CD4-positive, CD25-positive, alpha-beta regulatory T cell (primary cell): Measurements from ENCODE around the gene LRRC28. TPM values are rescaled to one million over a fixed set of nuclear protein-coding genes. Genes with fewer than 3 reads are reported as not detected.
A peak's percentile ranks its signal among the peaks of the same experiment; 100 is the strongest.
"Not testable (repeated sequence)": the region's sequence is repeated elsewhere in the genome, so short reads cannot be mapped to it uniquely, and the experiment has no call there.

Experiments
- ATAC-seq, 2 donors: fragments of 150-1000 bp; cut with Tn5 transposase; one replicate each; pipeline ENCODE4 v1.10.0; 2021; ENCODE audit warnings: low read depth in 2 of 2, moderate number of reproducible peaks in 2 of 2, moderate library complexity in 1 of 2
- DNase-seq, 3 donors: peaks; one replicate each; pipeline versions ENCODE4 v3.0.0 to v3.0.0-alpha.2; 2012 to 2022; ENCODE audit warnings: mixed read lengths in 1 of 3
- H3K27ac ChIP-seq: one replicate; pipeline ENCODE4 v1.7.0; 2013; ENCODE audit warnings: mild to moderate bottlenecking, low read length; ENCODE audit not compliant: insufficient read depth, poor library complexity, severe bottlenecking
- H3K27me3 ChIP-seq: one replicate; pipeline ENCODE4 v1.7.0; 2013; ENCODE audit warnings: low read length; ENCODE audit not compliant: control insufficient read depth, insufficient read depth
- H3K36me3 ChIP-seq: one replicate; pipeline ENCODE4 v1.7.0; 2013; ENCODE audit warnings: mild to moderate bottlenecking, low read length, moderate library complexity; ENCODE audit not compliant: control insufficient read depth, insufficient read depth
- H3K4me1 ChIP-seq: 2 replicates; pipeline ENCODE4 v1.7.0; 2013; ENCODE audit warnings: mild to moderate bottlenecking, low read length; ENCODE audit not compliant: insufficient read depth, control insufficient read depth, poor library complexity, severe bottlenecking
- H3K4me3 ChIP-seq: one replicate; pipeline ENCODE4 v1.7.0; 2013; ENCODE audit warnings: low read depth, mild to moderate bottlenecking, low read length, moderate library complexity
- H3K9me3 ChIP-seq, 2 experiments: 1 replicate in 1 of 2; 2 replicates in 1 of 2; pipeline ENCODE4 v1.7.0; 2013; ENCODE audit warnings: low read length in 2 of 2, mild to moderate bottlenecking in 1 of 2, moderate library complexity in 1 of 2; ENCODE audit not compliant: control insufficient read depth in 2 of 2
- H3K27ac Mint-ChIP-seq, 3 donors: one replicate each; pipeline ENCODE4 v1.8.0; 2020 to 2022; ENCODE audit warnings: mild to moderate bottlenecking in 3 of 3, mixed read lengths in 3 of 3, moderate library complexity in 2 of 3
- H3K27me3 Mint-ChIP-seq: one replicate; pipeline ENCODE4 v1.8.0; 2022; ENCODE audit warnings: mild to moderate bottlenecking, mixed read lengths
- H3K36me3 Mint-ChIP-seq: one replicate; pipeline ENCODE4 v1.8.0; 2020; ENCODE audit warnings: mixed read lengths
- H3K4me1 Mint-ChIP-seq, 4 donors: one replicate each; pipeline ENCODE4 v1.8.0; 2020 to 2022; ENCODE audit warnings: mixed read lengths in 4 of 4, mild to moderate bottlenecking in 1 of 4
- H3K4me3 Mint-ChIP-seq, 4 donors: one replicate each; pipeline ENCODE4 v1.8.0; 2020 to 2022; ENCODE audit warnings: mild to moderate bottlenecking in 4 of 4, mixed read lengths in 4 of 4, moderate library complexity in 3 of 4
- H3K9me3 Mint-ChIP-seq, 7 donors: one replicate each; pipeline ENCODE4 v1.8.0; 2020 to 2022; ENCODE audit warnings: mixed read lengths in 7 of 7, mild to moderate bottlenecking in 3 of 7, moderate library complexity in 2 of 7
- polyA plus RNA-seq, 4 donors: library from polyadenylated mRNA; unstranded; fragments of 300-500 nt; fragmentation: Illumina TruSeq; gene quantifications; one replicate each; pipeline ENCODE4 v1.2.3, GENCODE V29; 2021
- total RNA-seq: library from RNA; stranded (reverse); gene quantifications from one replicate; pipeline ENCODE4 v1.2.3, GENCODE V29; 2022

LRRC28 gene
- total and polyA plus RNA-seq, 5 donors from 2014 or later = 12.5 to 43.3 (median 29.3) TPM

- no peak overlapping the region for H3K27ac Mint-ChIP-seq
- Histone ChIP-seq H3K36me3 (no peaks in the 10 kb centered on the region), H3K4me3 (no peak overlapping the region), H3K4me1 (no peaks in the 10 kb centered on the region), H3K27me3 (no peaks in the 10 kb centered on the region), H3K9me3 (no peaks in the 10 kb centered on the region), H3K27ac (no peak overlapping the region)
- no peaks in the 10 kb centered on the region for H3K36me3 Mint-ChIP-seq
- no peaks in the 10 kb centered on the region for H3K4me1 Mint-ChIP-seq
- peaks cover 9% of the 10 kb centered on the region for H3K27me3 Mint-ChIP-seq
- DNase-seq = peak; percentile 12 to 57 (median 22)
- H3K4me3 Mint-ChIP-seq = no peak overlapping the region
- H3K9me3 Mint-ChIP-seq = no peaks in the 10 kb centered on the region
- ATAC-seq = no peak
Measured at GRCh38 chr15:99213187-99213811, 38.0 kb upstream of the LRRC28 start.

DNA sequence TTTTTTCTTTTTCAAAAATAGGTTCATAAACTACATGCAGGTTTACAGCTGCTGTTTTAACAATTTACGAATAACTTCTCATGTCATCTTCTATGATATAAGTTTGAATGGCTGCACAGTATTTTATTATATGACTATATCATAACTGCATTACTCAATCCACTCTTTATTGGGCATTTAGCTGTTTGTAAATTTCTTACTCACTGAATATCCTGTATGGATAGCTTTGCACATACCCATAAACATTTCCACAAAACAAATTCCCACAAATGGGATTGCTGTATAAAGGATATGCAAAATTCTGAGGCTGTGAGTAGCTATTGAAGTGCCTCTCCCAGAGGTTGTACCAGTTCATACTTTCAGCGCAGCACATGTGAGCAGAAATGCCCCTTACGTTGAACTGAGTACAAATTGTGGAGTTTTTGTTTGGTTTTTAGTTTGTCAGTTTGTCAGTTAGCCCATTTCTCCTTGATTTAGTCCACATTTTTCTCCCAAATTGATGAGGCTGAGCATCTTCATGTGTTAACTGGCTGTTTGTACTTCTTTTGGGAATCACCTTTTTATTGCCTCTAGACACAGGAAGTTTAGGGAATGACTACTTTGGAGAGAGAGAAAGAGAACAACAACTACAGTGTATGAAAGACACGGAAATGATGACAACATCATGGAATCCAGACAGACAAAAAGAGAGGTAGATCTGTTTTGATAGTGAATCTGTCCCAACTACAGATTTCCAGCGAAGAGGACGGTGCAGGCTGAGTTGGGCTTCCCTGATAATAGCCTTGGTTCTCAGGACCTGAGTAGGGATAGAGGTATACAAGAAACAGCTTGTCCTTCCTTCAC, 26.7 kb upstream of the LRRC28 start:
- H3K27me3 ChIP-seq = no peaks in the 10 kb centered on the region
- Mint-ChIP-seq H3K27me3 (no peaks in the 10 kb centered on the region), H3K4me1 (peaks cover 0 to 5% (median 0%) of the 10 kb centered on the region in 4 donors), H3K27ac (no peak overlapping the region), H3K9me3 (no peaks in the 10 kb centered on the region), H3K36me3 (peaks cover 5% of the 10 kb centered on the region), H3K4me3 (no peak overlapping the region)
- no peak overlapping the region for H3K27ac ChIP-seq
- ATAC-seq (no peak), DNase-seq (no peak)
- H3K4me1 ChIP-seq = no peaks in the 10 kb centered on the region
- no peaks in the 10 kb centered on the region for H3K9me3 ChIP-seq
- no peak overlapping the region for H3K4me3 ChIP-seq
- H3K36me3 ChIP-seq = no peaks in the 10 kb centered on the region

- Histone ChIP-seq H3K4me3 (no peak overlapping the region), H3K4me1 (no peaks in the 10 kb centered on the region), H3K27me3 (no peaks in the 10 kb centered on the region), H3K9me3 (no peaks in the 10 kb centered on the region), H3K36me3 (no peaks in the 10 kb centered on the region), H3K27ac (no peak overlapping the region)
- Mint-ChIP-seq H3K4me3 (no peak overlapping the region), H3K4me1 (peaks cover 0 to 5% (median 0%) of the 10 kb centered on the region in 4 donors), H3K36me3 (peaks cover 5% of the 10 kb centered on the region), H3K27ac (no peak overlapping the region), H3K27me3 (no peaks in the 10 kb centered on the region), H3K9me3 (no peaks in the 10 kb centered on the region)
- DNase-seq (no peak), ATAC-seq (no peak)
Measured at GRCh38 chr15:99226802-99227201, 24.5 kb upstream of the LRRC28 start.

DNA sequence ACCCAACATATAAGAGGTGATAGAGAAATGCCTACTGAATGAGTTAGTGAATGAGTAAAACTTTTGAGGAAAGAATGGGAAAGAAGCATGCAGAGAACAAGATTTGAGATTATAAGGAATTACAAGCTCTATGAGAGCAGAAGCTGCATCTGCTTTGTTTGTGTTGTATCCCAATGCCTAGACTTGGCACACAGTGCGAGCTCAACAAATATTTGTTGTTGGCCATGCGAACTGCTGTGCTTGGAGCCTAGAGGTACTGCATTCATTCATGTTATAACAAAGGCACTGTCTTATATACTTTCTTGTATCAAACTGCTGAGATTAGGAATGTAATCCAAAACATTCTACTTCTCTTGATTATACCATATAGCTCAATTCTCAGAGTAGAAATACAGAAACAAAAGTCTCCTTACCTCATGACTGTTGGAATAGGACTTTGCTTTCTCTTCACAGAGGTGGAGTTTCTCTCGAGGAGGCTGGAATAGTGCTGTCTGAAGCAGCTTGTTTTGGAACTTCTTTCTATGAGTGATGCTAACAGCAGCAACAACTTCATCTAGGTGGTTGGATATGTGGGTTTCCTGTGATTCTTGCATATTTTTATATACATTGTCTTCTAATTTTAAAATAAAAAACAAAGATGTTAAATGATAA, 23.0 kb upstream of the LRRC28 start:
- DNase-seq (no peak), ATAC-seq (no peak)
- Mint-ChIP-seq H3K4me1 (peaks cover 0 to 9% (median 0%) of the 10 kb centered on the region in 4 donors), H3K27me3 (peaks cover 5% of the 10 kb centered on the region), H3K36me3 (peaks cover 5% of the 10 kb centered on the region), H3K27ac (no peak overlapping the region), H3K4me3 (no peak overlapping the region), H3K9me3 (peaks cover 0 to 6% (median 0%) of the 10 kb centered on the region in 7 donors)
- H3K27ac ChIP-seq = no peak overlapping the region
- no peaks in the 10 kb centered on the region for H3K27me3 ChIP-seq
- H3K4me1 ChIP-seq = no peaks in the 10 kb centered on the region
- no peaks in the 10 kb centered on the region for H3K36me3 ChIP-seq
- H3K9me3 ChIP-seq = no peaks in the 10 kb centered on the region
- no peak overlapping the region for H3K4me3 ChIP-seq

GRCh38 chr15:99230867-99231266, 20.4 kb upstream of the LRRC28 start:
- Histone ChIP-seq H3K27ac (no peak overlapping the region), H3K27me3 (no peaks in the 10 kb centered on the region), H3K4me1 (no peaks in the 10 kb centered on the region), H3K36me3 (no peaks in the 10 kb centered on the region), H3K9me3 (no peaks in the 10 kb centered on the region), H3K4me3 (no peak overlapping the region)
- H3K36me3 Mint-ChIP-seq = no peaks in the 10 kb centered on the region
- H3K27me3 Mint-ChIP-seq = peaks cover 5% of the 10 kb centered on the region
- H3K9me3 Mint-ChIP-seq = peaks cover 0 to 6% (median 0%) of the 10 kb centered on the region in 7 donors
- H3K27ac Mint-ChIP-seq = no peak overlapping the region
- DNase-seq (no peak), ATAC-seq (no peak)
- peaks cover 0 to 9% (median 0%) of the 10 kb centered on the region in 4 donors for H3K4me1 Mint-ChIP-seq
- H3K4me3 Mint-ChIP-seq = no peak overlapping the region

DNA sequence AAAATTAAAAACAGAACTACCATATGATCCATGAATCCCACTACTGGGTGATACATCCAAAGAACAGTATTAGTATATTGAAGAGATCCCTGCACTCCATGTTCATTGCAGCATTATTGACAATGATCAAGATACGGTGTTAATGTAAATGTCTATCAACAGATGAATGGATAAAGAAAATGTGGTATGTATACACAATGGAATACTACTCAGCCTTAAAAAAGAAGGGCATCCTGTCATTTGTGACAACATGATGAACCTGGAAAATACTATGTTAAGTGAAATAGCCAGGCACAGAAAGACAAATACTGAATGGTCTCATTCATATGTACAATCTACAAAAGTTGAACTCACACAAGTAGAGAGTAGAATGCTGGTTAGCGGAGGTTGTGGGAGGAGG, 18.5 kb upstream of the LRRC28 start:
- no peaks in the 10 kb centered on the region for H3K36me3 ChIP-seq
- Mint-ChIP-seq H3K4me3 (no peak overlapping the region), H3K27me3 (peaks cover 5% of the 10 kb centered on the region), H3K9me3 (peaks cover 0 to 6% (median 0%) of the 10 kb centered on the region in 7 donors), H3K36me3 (peaks cover 4% of the 10 kb centered on the region), H3K4me1 (peaks cover 0 to 9% (median 0%) of the 10 kb centered on the region in 4 donors), H3K27ac (no peak overlapping the region)
- DNase-seq (no peak), ATAC-seq (no peak)
- no peak overlapping the region for H3K4me3 ChIP-seq
- H3K4me1 ChIP-seq = no peaks in the 10 kb centered on the region
- no peaks in the 10 kb centered on the region for H3K27me3 ChIP-seq
- H3K27ac ChIP-seq = no peak overlapping the region
- no peaks in the 10 kb centered on the region for H3K9me3 ChIP-seq

- ATAC-seq, H3K4me1 Mint-ChIP-seq, H3K27ac ChIP-seq, H3K36me3 Mint-ChIP-seq, DNase-seq, H3K4me1 ChIP-seq, H3K4me3 ChIP-seq, H3K27me3 Mint-ChIP-seq, H3K9me3 Mint-ChIP-seq, H3K9me3 ChIP-seq, H3K27ac Mint-ChIP-seq, H3K36me3 ChIP-seq, H3K27me3 ChIP-seq, H3K4me3 Mint-ChIP-seq: not testable (repeated sequence)
Measured at GRCh38 chr15:99234160-99234559, 17.1 kb upstream of the LRRC28 start.
